IPS DF 4.7 (cell line): ENCODE measurements around the gene SCYGR3.
"Not testable (repeated sequence)": the region's sequence is repeated elsewhere in the genome, so short reads cannot be mapped to it uniquely, and the experiment has no call there.

ENCODE experiments used
- DNase-seq: peaks from one replicate; pipeline ENCODE4 v3.0.0-alpha.2; 2013; ENCODE audit warnings: low spot score; ENCODE audit errors: extremely low read depth

The SCYGR3 gene

GRCh38 chr2:227614246-227614645, 394 bp downstream of the SCYGR3 start:
- no peak for DNase-seq

DNA sequence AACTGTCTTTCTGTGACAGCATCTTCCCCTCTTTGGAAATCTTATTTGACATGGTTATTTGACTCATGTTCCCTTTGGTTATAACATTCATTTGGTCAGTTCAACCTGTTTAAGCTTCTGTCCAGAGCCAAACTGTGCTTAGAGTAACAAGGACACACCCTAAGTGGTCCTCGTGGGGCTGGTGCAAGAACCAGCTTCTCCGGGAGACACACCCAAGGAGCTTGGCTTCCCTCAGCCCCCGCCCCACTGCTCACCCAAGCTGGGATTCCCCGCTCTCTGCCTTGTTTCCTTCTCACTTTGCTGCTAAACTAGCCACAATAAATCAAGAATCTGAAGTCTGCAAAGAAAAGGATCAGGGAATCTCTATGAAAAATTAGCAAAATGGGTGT, 1.4 kb downstream of the SCYGR3 start:
- no peak for DNase-seq

GRCh38 chr2:227612546-227613271, 1.9 kb downstream of the SCYGR3 start:
- DNase-seq = no peak

DNA sequence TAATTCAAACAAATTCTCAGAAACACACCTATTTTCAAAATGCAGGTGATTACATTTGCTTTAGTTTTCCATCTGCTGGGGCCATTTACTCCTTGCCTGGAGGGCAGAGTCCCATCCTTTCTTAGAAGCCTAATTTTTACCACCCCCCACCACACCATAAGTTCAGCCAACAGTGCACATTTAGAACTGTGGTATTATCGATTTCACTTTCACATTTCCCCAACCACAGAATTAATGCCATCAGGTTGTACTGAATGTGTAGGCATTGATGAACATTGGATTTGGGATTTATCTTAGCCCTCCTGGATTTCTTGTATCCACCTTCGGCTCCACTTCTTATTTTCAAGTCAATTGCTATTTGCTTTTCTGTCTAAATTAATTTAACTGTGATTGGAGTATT, 4.5 kb downstream of the SCYGR3 start:
- no peak for DNase-seq

GRCh38 chr2:227608561-227609338, 5.9 kb downstream of the SCYGR3 start:
- DNase-seq = no peak

DNA sequence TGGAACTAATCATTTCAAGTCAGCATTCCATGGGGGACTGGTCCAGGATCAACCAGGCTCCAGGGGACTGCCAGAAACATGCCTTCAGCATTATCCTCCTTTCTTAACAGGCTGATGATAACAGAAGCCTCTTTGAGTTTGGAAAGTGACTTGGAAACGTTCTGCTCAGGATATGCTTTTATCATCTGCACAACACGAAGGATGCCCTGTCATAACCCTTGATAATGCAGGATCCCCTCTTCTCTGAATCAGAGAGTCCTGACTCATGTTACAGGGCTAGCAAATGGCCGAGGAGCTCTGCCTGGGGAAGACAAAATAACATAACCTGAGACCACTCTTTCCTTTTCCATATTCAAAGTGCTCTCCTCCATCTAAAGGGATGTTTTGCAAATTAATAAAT, 6.7 kb downstream of the SCYGR3 start:
- DNase-seq = no peak

DNA sequence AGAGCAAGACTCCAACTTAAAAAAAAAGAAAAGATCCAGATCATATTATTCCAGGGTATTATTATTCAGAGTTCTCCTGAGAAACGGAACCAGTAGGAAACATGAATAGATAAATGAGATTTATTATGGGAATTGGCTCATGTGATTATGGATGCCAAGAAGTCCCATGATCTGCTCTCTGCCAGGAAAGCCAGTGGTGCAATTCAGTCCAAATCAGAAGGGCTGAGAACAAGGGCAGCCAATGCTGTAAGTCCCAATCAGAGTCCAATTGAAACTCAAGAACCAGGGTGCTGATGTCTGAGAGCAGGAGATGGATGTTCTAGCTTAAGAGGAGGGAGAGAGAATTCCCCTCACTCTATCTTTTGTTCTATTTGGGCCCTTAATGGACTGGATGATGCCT, 8.2 kb downstream of the SCYGR3 start:
- DNase-seq = no peak

DNA sequence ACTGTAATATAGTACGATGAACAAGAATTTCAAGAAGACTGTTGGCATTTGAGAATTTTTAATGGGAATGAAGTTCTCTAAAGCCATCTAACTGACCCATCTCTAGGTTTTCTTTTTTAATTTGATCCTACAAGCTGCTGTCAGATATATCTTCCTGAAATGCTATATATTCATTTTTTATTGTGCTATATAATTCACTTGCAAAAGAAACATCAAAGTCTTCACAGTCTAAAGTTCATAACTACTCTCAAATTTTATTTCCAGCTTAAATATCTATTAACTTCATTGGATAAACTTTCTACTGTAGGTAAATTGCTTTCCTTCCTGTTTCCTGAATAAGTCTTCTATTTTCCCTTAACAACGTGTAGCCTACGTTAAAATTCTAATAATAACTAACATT, 12.3 kb downstream of the SCYGR3 start:
- DNase-seq = no peak

DNA sequence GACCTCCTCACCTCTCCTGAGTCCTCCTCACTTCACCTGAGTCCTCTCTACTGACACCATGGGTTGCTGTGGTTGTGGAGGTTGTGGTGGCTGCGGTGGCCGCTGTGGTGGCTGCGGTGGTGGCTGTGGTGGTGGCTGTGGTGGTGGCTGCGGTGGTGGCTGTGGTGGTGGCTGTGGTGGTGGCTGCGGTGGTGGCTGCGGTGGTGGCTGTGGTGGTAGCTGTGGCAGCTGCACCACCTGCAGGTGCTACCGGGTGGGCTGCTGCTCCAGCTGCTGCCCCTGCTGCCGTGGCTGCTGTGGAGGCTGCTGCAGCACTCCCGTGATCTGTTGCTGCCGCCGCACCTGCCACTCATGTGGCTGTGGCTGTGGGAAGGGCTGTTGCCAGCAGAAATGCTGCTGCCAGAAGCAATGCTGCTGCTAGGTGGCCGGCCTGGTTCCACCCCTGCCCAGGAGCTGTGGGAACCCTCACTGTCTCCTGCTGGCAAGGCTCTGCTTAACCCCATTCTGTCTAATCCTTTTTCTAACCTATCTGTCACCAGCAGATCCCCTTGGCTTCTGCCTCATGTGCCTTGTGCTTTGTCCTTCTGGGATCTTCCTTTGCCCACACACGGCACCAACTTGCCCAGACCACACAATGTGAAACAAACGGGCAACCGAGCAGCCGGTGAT, 15.7 kb downstream of the SCYGR3 start, which contains the start of gene SCYGR2:
TSS of gene SCYGR2 (plus strand) at position 59 of the 669 bp plus-strand sequence. CDS start at position 59, 0 bp downstream.
- DNase-seq = not testable (repeated sequence)

DNA sequence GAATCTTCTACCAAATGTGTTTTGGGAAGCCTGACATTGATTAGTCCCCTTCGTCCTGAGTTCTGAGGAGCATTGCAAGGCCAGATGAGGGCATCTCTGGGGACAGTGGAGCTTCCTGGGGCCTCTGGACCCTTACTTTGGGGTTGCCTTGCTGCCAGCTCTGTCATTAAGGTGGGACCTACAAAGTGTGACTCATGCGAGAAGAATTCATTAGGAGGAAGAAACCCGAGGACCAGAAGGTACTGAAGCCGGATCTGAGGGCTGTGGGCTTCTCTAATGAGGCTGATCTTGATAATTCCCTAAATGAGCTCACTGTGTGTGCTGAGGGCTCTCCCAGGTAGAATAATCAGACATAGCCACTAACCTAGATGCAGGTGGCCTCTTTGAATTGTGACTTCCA, 16.6 kb downstream of the SCYGR3 start:
- no peak for DNase-seq

DNA sequence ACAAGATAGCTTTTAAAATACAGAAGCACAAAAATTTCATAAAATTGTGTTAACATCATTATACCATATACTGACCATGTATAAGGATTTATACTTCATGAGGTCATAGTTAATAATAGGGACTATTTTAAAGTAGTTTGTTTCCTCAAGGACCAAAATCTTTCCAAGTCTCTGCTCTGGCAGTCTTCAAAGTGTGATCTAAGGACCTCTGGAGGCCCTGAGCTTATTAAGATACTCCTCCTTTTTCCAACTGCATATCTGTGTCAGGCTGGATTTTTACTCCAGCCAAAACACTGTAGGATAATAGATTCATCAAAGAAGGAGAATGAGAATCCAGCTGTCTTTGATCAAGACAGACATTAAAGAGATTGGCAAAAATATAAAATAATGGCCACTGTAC, 17.6 kb downstream of the SCYGR3 start:
- no peak for DNase-seq

- DNase-seq = no peak
These were observed 18.8 kb downstream of the SCYGR3 start for GRCh38 chr2:227595797-227596196.

DNA sequence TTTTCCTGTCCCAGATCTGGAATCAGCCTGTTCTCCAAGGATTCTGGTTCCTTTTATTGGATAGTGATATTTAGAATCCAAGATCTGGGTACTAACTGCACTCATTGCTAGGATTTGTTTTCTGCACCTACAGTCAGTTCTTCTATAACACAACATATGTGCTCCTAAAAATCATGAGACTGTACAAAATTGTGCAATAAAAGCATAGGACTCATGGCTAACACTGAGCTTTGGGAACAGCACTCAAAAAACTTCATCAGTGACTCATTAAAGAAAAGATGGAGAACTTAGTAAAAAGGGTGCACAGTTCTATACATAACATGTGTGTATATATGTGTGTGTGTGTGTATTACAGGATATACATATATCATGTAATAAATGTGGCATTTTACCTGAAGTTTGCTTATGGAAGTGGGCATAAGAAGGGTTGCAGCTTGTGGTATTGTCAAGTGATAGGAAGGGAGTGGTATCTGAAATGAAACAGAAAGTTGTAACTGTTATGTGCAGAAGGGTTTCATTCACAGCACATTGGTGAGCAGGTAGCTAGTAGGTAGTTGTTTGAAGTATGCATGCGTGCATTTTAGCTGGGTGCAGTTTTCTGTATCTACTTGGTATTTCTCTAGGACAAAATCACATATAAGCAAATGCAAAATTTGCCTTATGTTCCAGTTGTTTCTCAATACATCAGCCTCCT, 21.8 kb downstream of the SCYGR3 start:
- DNase-seq = no peak

DNA sequence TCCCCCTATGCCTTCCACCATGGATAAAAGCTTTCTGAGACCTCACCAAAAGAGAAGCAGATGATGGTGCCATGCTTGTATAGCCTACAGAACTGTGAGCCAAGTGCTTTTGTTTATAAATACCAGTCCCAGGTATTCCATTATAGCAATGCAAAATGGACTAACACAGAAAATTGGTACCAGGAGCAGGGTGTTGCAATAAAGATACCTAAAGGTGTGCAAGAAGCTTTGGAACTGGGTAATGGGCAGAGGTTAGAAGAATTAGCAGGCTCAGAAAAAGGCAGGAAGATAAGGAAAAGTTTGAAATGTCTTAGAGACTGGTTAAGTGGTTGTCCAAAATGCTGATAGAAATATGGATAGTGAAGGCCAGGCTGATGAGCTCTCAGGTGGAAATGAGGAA, 32.3 kb downstream of the SCYGR3 start:
- DNase-seq = no peak

- no peak for DNase-seq
These were observed 34.8 kb downstream of the SCYGR3 start for GRCh38 chr2:227579791-227580190.

DNA sequence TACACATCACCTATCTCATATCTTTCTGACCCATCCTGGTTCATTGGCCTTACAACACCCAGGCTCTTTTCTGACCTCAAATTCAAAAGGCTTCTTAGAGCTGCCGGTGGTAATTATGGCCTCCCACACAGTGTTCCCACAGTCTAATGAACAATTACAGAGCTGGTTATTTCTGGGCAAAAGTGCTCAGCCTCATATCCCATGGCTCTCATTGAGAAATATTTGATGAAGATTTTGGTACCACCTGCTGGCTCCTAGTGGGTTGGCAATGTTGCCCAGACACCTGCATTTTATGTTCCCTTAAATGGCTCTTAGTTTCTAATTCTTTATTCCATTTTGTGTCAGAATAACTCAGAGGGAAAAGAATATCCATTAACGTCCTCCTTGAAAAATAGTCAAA, 36.0 kb downstream of the SCYGR3 start:
- no peak for DNase-seq

DNA sequence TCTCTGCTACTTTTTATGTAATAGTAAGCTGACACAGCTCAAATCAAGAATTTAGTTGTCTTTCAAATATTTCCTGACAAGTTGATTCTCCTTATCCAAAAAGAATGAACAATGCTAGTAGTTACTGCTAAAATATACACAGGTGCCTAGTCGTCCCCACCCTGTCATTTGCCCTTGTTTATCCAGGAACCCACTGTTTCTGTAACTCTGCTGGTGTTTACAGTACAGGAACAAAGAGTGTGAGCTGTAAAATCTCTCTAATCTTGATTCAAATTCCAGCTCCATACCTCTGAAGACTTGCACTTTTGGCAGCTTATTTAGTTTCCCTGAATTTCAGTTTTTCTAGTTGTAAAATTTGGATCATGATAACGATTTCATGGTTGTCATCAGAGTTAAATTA, 37.1 kb downstream of the SCYGR3 start:
- DNase-seq = no peak

DNA sequence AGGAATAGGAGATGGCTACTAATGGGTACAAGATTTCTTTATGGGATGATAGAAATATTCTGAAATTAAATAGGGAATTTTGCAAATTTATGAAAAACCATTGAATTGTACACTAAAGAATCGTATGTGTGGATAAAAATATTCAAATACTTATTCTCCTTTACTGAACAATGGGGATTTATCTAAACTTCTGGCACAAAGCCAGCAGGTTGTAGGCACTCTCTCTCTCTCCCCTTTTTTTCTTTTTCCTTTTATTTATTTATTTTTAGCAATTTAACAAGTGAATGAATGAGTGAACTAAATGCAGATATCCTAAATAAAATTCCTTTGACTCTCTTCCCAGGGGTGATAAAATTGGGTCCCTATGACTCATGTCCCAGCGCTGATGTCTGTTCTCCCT, 37.8 kb downstream of the SCYGR3 start:
- no peak for DNase-seq

GRCh38 chr2:227576110-227576509, 38.5 kb downstream of the SCYGR3 start:
- no peak for DNase-seq

DNA sequence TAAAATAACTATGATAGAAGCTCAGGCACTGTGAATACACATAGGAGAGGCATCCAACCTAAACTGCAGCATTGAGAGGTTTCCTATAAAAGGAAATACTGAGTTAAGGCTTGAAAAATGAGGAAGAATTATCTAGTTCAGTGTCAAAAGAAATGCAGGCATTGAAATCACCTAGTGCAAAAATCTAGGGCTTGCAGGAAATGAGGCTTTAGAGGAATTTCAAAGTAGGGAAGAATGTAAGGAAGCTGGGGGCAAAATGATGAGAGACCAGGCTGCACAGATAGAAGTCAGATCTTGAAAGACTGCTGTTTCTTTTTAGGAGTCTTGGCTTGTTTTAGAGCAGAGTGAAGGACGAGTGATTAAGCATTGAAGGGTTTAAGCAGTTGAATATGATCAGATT, 44.0 kb downstream of the SCYGR3 start:
- no peak for DNase-seq

DNA sequence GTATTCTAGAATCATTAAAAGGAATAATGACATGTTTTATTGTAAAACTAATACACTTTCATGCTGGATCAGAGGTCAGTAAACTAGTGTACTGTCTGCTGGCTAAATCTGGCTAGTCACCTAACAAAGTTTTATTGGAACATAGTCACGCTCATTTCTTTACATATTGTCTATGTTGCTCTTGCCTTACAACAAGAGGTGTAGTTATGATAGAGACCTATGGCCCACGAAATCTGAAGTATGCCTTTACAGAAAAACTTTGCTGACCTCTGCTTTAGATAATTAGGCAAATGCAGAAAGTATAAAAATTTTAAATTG, 45.8 kb downstream of the SCYGR3 start:
- DNase-seq = no peak

GRCh38 chr2:227566012-227566411, 48.6 kb downstream of the SCYGR3 start:
- no peak for DNase-seq
